Esophagus muscularis mucosa (tissue), 3 donors: ENCODE results near the gene PLCH1.

Experiments
- CTCF ChIP-seq, 3 experiments: fragments of 200-600 bp in 2 of 3; fragments of 450-650 bp in 1 of 3; sonication (generic) in 2 of 3; IDR thresholded peaks; one replicate each; pipeline ENCODE4 v1.5.1; 2017 to 2019; ENCODE audit warnings: antibody characterized with exemption in 3 of 3, mild to moderate bottlenecking in 2 of 3, moderate library complexity in 1 of 3
- POLR2A ChIP-seq: fragments of 450-650 bp; IDR thresholded peaks from one replicate; pipeline ENCODE4 v1.6.1; 2017; ENCODE audit warnings: antibody characterized with exemption, moderate library complexity, mild to moderate bottlenecking, low read depth
- POLR2AphosphoS5 ChIP-seq, 2 donors: sonication (generic); formaldehyde crosslinking; IDR thresholded peaks; one replicate each; pipeline ENCODE4 v1.6.1; 2017; ENCODE audit warnings: antibody characterized with exemption in 2 of 2

GRCh38 chr3:155594526-155595187 lies 150.2 kb downstream of the PLCH1 start:
- TF ChIP-seq CTCF (IDR thresholded peaks at IDR 0.05) (no peak), POLR2AphosphoS5 (IDR thresholded peaks at IDR 0.05) (no peak), POLR2A (no peak)
